Hematopoietic multipotent progenitor cell treated with erythropoietin and hydrocortisone succinate and interleukin-3 and kit ligand, for 17 days (in vitro differentiated cells): ENCODE data around the gene MAST4.

ENCODE experiments used
- DNase-seq: peaks from one replicate; pipeline ENCODE4 v3.0.0-alpha.2; 2015; ENCODE audit warnings: low spot score

MAST4 gene

DNA sequence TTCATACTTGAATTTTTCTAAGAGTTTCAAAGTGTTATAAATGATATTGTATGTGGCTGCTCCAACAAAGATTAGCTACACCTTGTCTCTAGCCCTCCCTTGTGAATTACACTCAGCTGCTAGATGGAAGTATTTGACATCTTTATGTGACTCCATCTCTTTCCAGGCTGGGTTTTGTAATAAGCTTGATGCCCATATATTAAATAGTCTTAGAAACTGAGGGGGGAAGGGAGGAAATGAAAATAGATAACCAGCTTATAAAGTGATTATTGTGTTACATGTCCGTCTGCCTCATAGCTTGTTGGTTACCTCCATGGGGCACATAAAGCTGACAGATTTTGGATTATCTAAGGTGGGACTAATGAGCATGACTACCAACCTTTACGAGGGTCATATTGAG, 537.0 kb downstream of the MAST4 start:
- DNase-seq = no peak

- no peak for DNase-seq
Observed at GRCh38 chr5:67133776-67134175, 537.6 kb downstream of the MAST4 start.

DNA sequence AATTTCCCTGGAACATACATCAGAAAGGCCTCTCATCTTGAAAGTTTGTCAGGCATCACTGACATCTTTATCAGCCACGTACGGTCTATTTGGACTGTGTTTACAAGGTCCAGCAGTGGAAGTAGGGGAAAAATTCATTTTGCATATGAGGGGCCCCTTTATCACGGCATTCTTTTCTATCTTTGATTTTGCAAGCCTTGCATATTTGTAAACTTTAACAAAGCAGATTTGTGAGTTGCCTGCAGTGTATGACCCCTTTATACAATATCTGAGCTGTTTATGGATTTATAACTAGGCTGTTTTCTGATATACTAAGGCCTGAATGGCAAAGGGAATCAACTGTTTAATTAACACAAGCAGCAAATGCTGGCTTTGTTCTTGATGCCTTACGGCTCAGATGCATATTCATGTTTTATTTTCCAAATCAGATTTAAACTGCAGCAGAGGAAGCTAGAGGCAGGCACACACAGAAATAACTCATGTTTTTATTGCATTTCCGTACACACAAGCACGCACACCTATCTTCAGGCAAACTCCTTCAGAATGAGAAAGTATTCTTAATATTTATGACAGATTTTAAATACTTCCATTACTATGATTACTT, 539.3 kb downstream of the MAST4 start:
- DNase-seq = no peak

GRCh38 chr5:67139030-67139429, 542.8 kb downstream of the MAST4 start:
- DNase-seq = no peak

GRCh38 chr5:67140413-67140812, 544.2 kb downstream of the MAST4 start:
- no peak for DNase-seq

GRCh38 chr5:67141644-67142043, 545.5 kb downstream of the MAST4 start:
- no peak for DNase-seq

DNA sequence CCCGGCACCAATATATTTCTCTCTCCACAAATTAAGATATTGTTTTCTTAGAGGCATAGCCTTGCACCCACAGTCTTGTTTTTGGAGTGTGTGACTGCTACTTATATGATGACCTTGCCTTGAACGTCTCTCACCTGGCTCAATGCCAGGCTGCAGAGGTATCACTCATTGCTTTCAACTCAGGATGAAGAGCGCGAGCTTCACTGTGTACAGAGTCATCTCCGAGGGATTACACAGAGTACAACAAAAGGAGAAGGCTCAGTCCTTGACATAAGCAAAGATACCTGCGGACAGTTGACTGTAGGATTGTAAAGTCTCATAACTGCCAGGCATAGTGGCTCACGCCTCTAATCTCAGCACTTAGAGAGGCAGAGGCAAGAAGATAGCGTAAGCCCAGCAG, 546.6 kb downstream of the MAST4 start:
- DNase-seq = no peak

- DNase-seq = no peak
Observed at GRCh38 chr5:67143549-67143948, 547.4 kb downstream of the MAST4 start.

- no peak for DNase-seq
Observed at GRCh38 chr5:67144183-67144639, 548.0 kb downstream of the MAST4 start.

GRCh38 chr5:67146574-67146973, 550.4 kb downstream of the MAST4 start:
- no peak for DNase-seq

GRCh38 chr5:67146981-67147380, 550.8 kb downstream of the MAST4 start:
- DNase-seq = no peak

DNA sequence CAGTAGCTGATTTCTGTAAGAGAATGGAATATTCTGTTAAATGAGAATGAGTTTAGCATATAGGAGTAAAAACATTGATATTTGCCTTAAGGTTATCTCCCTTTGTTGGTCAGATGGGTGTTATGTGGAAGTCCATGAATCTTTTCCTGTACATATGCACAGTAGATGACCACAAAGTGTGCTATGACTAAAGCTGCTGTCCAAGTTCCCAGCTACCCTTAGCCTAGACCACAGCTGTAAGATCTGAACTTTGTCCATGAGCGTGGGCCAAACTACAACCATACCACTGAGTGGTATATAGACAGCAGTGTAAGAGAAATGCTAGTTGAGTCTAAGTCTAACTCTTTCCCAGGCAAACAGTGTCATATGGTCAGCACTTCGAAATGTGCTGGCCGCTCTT, 551.6 kb downstream of the MAST4 start:
- no peak for DNase-seq

GRCh38 chr5:67149057-67149950, 553.1 kb downstream of the MAST4 start:
- no peak for DNase-seq

- no peak for DNase-seq
Observed at GRCh38 chr5:67149951-67150523, 553.8 kb downstream of the MAST4 start.

DNA sequence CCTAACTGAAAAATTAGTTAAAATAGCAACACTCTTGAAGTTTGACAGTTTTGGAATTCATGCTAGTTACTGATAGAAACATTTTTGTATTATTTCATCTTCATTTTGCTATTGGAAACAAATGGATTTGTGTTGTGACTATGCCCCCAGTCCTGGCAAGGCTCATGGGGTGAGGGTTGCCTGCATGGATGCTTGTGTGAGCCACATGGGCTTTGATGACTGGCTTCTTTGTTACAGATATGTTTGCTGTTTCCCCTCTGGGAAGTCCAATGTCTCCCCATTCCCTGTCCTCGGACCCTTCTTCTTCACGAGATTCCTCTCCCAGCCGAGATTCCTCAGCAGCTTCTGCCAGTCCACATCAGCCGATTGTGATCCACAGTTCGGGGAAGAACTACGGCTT, 556.2 kb downstream of the MAST4 start:
- DNase-seq = no peak

DNA sequence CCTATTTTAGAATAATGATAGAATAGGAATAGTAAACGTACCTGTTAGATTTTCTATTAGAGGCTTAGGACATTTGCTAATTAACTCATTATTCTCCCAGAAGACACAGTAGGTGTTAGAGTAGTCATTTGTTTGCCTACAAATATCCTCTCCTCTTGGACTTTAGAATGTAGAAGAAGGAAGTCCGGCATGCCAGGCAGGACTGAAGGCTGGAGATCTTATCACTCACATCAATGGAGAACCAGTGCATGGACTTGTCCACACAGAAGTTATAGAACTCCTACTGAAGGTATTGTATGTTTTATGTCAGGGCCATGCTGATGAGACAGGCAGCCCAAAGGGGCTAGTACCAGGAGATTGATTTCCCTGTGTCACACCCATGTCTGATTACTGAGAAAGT, 557.1 kb downstream of the MAST4 start:
- DNase-seq = no peak

GRCh38 chr5:67154556-67155206, 558.5 kb downstream of the MAST4 start:
- DNase-seq = no peak

DNA sequence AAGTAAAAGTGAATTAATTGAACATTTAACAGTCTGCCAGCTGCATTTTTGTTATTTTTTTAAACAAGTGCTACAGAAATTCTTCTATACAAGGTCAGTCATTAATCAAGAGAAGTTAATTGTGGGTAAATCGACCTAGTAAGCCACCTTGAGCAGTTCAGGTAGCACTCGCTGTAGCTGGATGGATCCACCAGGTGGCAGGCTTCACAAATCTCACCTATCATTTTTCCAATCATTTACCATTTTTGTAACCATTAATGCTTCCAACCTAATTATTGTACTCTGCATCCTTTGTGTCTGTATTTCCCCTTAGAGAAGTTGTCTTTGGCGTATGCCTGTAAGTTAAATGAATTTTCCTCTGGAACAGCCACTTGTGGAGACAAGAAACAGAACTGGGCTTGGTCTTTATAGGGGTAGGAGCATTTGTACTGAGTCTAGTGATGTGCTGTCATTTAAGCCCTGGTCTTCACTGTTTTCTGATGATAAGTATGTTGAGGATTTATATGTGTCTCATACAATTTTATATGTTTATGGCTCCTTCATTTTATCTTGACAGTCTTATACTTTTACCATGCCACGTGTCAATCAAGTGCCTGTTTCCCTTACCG, 560.9 kb downstream of the MAST4 start:
- peak; percentile 21 for DNase-seq

GRCh38 chr5:67160272-67160671, 564.1 kb downstream of the MAST4 start:
- no peak for DNase-seq

DNA sequence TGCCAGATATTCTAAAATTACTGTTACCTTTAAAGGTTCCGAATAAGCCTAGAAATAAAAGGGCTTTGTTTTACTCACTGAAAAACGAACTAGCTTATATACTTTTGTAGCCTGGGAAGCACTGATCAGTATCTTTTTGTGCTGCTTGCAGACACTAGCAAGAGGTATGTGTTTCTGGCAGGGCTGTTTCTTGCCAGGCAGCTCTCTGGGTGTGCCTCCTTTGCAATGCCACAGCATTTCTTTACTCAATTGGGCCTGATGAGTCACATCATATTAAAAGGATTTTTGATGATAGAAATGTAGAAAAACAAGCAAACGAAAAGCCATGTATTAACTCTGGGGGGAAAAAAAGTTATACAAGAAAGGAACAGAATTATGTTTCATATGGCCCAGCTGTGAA, 564.8 kb downstream of the MAST4 start:
- no peak for DNase-seq

DNA sequence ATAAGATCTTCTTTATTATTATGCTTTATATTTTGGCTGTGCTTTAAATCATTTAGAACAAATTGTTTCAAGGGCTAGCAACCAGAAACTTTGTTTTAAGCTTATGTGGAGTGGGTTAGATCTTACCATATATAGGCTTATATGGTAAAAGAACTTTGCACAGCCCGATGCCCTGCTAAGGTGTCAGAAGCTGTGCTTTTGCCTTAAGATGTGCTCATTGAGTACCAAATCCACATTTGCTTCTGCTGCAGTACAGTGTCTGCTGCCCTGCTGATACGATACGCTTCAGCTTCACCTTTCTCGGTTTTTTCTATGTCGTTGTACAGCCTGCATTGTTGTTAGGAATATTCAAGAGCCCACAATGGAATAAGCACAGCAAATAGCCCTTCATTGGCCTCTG, 565.6 kb downstream of the MAST4 start:
- DNase-seq = no peak

GRCh38 chr5:67163231-67163756, 567.1 kb downstream of the MAST4 start:
- no peak for DNase-seq
